NCI-H1105 (cell line): ENCODE measurements around the gene PICALM.

Source experiments
- DNase-seq: peaks from one replicate; lab custom pipeline; 2025; lab: John Stamatoyannopoulos, UW

PICALM gene

DNA sequence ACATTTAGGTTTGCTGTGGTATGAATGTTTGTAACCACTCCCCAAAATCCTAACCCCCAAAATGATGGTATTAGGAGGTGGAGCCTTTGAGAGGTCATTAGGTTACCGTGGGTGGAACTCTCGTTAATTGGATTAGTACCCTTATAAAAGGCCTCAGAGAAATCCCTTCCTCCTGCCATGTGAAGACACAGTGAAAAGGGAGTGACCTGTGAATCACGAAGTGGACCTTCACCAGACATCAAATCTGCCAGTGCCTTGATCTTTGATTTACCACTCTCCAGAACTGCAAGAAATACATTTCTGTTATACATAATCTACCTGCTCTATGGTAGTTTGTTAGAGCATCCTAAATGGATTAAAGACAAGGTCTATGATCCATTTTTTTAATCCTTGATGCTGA lies 12.6 kb upstream of the PICALM start:
- DNase-seq = no peak

DNA sequence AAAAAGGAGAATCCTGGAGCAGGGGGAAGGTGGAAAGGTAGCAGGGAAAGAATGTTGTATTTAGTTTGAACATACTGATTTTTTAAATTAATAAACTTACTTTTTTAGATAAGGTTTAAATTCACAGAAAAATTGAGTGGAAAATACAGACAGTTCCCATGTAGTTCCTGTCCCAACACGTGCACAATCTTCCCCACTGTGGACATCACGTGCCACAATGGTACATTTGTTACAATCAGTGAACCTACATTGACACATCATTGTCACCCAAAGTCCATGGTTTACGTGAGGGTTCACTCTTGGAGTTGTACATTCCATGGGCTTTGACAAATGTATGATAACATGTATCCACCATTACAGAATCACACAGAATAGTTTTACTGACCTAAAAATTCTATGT lies 10.5 kb upstream of the PICALM start:
- no peak for DNase-seq

DNA sequence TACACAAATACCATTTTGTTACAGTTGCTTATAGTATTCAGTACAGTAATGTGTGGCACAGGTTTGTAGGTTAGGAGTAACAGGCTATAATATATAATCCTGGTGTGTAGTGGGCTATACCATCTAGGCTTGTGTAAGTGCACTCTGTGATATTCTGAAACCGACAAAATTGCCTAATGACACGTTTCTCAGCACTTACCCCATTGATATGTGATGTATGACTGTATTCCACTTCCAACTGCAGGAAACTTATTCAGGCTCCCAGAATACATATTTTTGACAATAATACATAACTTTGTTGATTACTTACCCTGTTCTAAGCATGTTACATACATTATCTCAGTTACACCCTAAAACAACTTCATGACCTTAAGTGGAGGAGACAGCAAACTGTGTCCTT lies 5.1 kb upstream of the PICALM start:
- DNase-seq = no peak

DNA sequence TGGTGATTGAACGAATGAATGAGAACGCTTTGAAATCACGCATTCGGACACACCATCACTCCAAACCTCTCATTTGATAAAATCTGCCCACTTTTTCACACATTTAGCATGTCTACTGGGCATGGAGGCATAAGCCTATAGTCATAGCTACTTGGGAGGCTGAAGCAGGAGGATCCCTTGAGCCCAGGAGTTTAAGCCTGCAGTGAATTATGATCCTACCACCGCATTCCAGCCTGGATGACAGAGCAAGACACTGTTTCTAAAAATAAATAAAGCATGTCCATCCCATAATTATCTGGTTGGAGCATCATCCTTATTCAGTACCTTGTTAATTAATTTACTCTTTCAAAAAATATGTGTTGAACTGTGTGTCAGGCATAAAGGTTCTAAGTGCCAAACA lies 3.3 kb upstream of the PICALM start:
- no peak for DNase-seq

DNA sequence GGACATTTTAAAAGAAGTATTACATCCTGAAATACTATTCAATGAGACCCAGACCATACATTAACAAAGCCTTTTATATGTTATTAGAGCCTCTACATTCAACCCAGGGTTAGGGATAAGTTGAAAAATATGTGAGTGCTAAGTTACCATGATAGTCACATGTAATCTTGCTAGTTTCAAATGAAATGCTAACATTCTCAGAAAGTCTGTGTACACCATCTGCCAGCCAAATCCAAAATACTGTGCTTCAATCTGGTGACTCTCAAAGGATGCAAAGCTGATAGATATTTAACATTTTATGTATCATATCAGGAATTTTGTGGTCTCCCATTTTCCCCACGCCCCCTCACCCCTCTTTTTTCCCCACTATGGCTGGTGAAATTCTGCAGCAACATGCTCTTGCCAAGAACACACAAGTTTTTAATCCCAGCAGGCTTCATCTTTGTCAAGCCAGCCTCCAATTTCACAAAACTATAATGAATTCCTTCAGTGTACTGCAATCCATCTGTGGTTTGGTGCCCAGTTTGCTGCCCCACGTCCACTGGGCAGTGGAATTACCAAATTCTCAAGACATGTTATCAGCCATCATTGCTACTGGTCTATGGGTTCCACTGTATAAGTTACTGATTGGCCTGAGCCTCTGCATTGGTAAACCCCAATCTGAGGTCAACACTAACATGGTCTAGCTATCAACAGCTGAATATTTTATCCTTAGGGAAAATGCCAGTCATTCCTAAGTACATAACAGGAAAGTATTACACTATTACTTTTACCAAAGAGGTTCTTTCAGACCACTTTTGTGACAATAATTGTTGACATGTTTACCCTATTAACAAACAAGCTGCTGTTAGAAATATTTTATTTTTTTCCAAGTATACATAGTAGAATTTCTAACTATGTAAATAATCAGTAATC lies 1.5 kb upstream of the PICALM start:
- no peak for DNase-seq

DNA sequence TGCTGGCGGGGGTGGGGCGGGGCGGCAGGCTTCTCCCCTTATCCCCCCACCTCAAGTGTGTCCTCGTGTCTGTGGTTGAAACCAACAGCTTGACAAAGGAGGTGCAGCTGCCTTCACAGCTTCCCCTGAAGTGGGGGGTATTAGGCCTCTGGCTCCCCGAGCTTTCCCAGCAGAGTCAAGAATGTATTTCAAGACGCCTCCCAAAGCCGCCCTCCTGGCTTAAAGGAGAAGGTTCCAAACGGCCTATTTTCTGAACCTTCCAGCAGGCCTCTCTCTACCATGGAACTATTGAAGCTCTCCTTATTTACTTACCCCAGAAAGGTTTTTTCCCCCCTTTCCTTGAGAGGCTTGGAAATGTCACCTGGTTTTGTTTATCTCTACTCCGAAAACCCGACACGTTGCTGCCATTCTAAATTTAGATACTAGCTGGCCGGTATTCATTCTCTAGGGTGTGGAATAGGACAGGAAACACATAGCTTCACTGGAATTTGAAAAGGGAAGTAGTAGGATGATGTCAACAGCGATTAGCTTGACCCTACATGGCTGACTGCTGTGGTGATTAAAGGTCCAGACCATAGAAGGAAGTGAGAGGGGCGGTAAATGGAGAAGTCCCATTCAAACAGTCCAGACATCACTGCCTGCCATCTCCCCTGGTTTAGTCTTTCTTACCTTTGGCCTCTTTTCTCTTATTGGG lies 671 bp upstream of the PICALM start:
- no peak for DNase-seq

DNA sequence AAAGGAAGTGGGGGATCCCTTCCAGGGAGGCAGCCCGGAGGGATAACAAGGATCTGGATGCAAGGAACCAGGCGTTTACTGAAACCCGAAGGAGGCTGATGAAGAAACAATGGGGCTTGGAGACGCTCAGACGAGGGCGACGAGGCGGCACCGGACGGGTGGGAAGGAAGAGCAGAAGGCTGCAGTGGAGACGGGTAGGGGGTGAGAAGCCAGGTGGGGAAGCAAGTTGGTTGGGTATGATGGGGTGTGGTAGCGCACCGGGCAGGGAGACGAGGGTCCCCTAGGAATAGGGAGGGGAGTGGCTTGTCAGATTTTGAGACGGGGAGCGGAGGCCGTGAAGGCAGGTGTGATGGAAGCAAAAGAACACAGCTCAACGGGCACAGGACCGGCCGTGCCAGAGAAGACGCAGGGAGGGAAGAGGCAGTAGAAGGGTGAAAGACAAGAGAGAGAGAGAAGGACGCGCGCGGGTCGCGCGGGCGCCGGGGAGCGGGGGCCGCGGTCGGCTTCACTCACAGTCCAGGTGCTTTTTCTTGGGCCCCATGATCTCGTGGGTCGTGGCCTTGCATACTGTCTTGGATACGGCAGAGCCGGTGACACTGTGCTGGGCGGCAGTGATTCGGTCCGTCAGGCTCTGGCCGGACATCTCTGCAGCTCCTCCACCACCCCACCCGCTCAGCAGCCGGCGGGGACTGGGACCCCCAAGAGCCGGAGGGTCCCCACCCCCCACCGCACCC lies 579 bp downstream of the PICALM start:
- DNase-seq = peak; percentile 28

DNA sequence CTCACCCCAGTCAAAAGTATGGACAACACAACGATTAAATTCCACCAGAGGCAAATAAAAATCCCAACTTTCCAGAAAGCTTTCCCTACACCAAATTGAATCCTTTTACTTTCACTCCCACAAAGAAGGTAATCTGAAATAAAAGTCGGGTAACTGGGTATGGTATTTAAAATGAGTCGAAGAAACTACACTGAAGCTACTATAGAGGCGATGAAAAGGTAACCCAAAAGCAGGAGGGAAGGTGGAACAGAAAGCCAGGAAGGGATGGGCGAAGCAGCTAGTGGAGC lies 1.1 kb downstream of the PICALM start:
- DNase-seq = no peak

DNA sequence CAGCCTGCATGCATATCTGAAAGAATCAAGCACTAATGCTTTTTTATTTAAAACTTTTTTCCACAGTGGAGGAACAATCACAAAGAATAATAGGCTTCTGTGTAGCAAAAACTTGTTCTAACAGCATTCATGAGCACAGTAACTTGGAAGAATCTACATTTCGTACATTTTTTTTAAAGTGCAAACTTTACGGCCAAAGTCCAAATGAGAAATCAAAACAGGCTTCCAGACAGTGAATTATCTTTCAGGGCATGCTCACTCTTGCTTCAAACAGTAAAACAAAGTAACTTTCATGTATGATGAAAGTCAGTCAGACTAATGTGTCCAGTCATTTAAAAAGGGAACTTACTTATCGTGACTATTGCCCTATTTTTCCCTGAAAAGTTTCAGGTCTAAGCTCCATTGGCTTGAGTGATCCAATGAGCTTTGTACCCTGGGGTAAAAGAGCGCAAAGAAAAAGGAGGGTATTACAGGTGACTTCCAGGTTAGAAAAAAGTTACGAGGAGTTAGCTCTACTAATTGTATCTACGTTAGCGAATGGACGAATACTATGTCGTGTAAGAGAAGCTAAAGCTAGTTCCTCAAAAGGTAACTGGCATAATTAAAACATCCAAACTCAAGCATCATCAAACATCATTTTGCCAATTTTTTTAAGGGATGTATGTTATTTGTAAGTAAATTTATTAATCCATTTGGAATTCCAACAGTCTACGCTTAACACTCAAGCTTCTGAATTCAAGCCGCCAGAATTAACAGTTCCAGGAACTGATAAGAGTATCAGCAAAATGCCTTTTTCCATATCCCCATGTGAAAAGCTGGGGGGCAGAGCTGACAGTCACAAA lies 1.7 kb downstream of the PICALM start:
- no peak for DNase-seq

DNA sequence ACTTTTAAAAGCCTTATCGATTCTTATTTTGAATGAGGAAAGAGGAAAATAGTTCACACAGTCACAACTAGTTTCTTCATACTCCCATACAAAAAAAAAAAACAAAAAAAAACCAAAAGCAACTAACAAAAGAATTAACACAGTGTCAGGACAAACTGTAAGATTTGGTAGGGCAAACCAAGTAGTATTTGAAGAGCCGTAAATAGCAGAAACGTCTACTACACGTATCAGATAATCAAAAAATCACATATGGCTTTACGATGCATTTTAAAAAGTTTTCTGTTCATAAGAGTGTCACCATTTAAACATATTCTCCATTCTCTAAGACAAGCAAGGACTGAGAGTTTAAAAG lies 2.3 kb downstream of the PICALM start:
- DNase-seq = no peak

DNA sequence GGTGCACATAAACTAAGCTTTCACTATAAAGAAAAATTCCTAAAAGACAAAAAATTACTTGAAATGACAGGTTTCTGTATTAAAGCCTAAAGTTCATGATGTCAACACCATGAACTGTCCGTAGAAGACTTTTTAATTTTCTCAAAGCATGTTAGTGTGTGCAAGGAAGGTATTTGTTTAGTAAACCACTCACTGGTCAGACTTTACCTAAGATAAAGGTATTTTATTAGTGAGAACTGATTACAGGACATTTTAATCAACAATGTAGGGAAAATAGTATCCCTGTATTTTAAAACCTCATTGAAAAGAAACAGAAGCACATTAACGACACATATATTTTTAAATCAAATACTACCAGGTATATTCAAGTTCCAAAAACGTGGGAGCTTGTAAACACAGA lies 2.9 kb downstream of the PICALM start:
- DNase-seq = no peak

DNA sequence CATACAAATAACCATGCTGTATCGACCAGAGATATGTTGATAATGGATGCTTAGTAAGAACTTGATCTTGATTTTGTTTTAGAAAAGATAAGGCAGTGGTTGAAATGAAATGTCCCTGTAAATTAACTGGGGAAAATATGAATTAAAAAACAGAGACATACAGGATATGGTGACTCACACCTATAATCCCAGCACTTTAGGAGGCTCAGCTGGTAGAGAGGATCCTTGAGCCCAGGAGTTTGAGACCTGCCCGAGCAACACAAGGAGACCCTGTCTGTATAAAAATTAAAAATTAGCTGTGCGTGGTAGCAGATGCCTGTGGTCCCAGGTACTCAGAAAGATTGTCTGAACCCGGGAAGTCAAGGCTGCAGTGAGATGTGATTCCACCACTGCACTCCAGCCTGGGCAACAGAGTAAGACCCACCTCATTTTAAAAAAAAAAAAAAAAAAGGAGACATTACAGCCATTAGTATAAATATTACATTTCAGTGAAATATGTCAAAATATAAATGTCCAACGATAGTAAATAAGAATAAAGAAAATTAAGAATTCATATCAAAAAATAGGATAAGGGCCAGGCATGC lies 4.6 kb downstream of the PICALM start:
- no peak for DNase-seq

DNA sequence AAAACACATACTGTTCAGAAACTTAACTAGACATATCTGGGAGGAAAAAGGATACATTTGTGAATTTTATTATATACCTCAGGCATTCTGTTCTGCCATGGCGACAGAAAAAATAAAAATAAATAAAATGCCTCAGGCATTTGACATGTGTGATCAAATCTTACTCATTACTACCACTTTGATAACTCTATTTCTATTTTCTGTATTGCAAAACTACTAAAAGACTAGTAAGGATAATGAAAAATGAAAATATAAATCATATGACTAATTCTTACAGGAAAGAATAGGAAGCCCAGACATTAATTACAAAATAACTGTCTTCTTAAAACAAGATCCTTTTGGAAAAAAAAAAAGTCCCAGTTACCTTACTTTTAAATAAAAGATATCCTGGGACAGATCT lies 5.3 kb downstream of the PICALM start:
- no peak for DNase-seq

DNA sequence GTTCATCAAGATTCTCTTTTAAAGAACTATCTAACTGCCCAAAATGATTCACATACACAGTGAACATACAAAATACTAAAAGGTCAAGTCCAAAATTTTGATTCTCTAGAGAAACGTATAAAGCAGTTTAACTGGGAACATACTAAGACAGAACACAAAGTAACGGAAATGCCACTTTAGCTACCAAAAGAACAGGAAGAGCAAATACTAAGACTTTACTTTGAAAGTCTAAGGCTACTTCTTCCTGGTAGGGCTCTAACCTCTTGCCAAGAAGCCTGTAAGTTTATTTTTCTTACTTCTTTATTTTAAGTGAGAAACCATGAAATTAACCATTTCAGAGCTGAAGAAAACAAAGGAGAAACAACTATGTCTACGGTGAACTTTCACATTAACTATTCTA lies 6.2 kb downstream of the PICALM start:
- no peak for DNase-seq

DNA sequence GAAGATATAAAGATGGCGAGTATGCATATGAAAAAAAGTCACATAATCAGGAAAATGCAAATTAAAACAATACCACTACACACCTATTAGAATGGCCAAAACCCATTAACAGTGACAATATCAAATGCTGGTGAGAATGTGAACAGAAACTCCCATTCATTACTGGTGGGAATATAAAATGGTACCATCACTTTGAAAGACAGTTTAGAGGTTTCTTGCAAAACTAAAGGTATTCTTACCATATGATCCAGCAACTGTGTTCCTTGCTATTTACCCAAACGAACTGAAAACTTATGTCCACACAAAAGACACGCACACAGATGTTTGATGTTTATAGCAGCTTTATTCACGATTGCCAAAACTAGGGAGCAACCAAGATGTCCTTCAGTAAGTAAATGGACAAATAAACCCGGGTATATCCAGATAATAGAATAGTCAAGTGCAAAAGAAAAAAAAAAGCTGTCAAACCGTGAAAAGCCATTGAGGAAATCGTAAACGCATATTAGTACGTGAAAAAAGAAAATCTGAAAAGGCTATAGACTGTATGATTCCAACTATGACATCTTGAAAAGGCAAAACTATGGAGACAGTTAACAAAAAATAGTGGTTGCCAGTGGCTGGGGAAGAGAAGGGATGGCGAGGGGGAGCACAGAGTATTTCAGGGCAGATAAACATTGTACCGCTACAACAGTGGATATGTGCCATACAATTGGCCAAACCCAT lies 7.2 kb downstream of the PICALM start:
- no peak for DNase-seq

DNA sequence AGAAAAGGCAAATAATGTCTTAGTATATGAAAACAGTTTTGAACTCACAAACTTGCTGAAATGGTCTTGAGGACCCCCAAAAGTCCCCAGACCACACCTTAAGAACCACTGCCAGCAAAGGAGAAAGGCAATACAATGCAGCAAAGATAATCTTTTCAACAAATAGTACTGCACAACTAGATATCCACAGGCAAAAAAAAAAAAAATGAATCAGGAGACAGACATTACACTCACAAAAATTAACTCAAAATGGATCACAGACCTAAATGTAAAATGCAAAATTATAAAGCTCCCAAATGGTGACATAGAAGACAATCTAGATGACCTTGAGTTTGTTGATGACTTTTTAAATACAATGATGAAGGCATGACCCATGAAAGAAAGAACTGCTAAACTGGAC lies 8.3 kb downstream of the PICALM start:
- no peak for DNase-seq

DNA sequence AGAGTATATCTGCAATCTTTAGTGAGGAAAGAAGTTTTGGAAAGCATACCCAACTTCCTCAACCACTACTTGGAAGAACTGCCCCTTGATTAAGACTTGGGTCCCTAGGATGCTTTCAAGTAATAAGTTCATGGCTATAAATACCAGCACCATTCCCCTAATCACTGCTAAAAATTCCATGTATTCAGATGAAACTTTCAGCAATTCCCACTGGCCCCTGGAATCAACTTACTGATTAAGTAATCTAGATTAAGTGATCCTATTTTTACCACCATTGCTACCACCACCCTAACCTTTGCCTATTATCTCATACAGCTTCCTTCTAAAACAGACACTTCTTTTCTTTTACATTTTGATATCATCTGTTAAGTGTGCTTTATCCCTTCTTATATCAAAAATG lies 10.5 kb downstream of the PICALM start:
- DNase-seq = no peak

DNA sequence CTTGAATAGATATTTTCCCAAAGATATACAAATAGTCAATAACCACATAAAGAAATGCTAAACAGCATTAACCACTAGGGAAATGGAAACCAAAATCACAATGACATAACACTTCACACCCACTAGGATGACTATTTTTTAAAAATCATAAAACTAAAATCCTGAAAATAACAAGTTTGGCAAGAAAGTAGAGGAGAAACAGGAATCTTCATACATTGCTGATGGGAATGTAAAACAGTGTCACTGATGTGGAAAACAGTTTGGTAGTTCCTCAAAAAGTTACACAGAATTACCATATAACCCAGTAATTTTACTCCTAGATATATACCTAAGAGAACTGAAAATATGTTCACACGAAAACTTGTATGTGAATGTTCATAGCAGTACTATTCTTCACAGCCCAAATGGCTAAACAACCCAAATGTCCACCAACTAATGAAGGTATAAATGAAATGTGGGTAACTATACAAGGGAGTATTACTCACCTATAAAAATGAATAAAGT lies 12.5 kb downstream of the PICALM start:
- no peak for DNase-seq

DNA sequence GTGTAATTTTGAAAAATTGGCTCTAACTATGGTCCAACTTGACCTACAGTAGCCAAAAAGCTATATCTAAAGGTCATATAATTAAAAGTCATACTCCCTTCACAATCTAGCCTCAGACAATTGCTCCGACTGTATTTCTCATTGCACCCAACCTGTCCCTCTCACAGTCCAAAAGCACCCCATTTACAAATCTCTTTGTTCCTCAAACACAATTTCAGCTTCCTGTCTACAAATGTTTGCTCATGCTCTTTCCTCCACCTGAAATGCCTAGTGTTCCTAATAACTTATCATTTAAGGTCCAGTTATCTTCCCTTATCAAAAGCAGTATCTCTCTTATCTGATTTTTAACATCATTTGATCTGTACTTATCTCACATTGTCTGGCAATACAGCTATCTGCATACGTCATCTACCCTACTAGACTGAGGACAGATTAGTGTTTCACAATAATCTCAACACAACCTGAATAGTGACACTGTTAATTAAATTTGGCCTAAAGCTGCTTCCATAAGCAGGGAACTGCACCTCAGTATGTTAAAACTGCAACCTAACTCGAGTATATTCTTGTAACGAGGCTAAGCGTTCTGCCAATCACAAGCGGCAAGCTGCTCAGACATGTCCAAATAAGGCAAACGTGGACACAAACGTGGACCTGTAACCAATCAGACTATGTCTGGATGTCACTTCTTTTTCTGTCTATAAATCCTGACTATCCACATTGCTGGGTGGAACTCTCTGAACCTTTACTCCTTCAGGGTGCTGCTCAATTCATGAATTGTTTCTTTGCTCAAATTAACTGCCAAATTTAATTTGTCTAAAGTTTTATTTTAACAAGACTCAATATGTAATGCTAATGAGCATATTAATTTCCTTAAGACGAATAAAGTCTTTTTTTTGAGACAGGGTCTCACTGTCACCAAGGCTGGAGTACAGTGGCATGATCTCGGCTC lies 15.9 kb downstream of the PICALM start:
- no peak for DNase-seq

DNA sequence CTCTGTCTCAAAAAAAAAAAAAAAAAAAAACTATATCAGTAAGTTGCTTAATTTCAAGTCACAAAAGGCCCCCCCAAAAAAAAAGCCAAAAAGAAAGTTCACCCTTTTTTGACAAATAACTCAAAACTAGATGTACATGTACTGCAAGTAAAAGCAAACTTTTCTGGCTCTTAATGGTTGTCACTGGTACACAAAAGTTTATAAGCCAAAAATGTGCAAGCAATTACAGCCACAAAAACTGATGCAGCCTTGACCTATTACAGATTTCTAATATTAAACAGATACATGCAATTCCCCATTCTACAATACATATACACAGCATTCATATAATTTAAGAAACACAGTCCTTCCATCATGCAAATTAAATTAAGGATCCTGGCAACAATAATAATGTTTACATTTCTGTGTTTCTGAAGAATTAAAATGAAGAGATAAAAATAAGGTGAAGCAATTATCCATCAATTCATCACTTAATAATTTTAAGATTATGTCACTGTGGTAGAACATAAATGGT lies 18.6 kb downstream of the PICALM start:
- no peak for DNase-seq
